K562 (cell line): ENCODE results near the gene DUSP19. TPM values are rescaled to one million over a fixed set of nuclear protein-coding genes. Genes with fewer than 3 reads are reported as not detected.

ENCODE experiments used
- CXXC5 ChIP-seq: fragments of 250-450 bp; sonication (Bioruptor Pico); IDR thresholded peaks from 2 replicates; pipeline ENCODE4 v1.8.0; 2022; ENCODE audit warnings: inconsistent platforms, mild to moderate bottlenecking, moderate library complexity
- HCFC1 ChIP-seq: IDR thresholded peaks from 2 replicates; pipeline ENCODE4 v1.6.1; 2012; ENCODE audit warnings: low read depth, low read length, improper control_type of control experiment
- HLTF ChIP-seq: fragments of 450-650 bp; IDR thresholded peaks from 2 replicates; pipeline ENCODE4 v1.6.1; 2016
- HNRNPK ChIP-seq: fragments of 200-400 bp; formaldehyde crosslinking; IDR thresholded peaks from one replicate; pipeline ENCODE4 v1.6.1; 2018; ENCODE audit warnings: mild to moderate bottlenecking, low read depth, low read length; ENCODE audit not compliant: poor library complexity, severe bottlenecking
- KAT7 ChIP-seq: sonication (generic); formaldehyde crosslinking; IDR thresholded peaks from 2 replicates; pipeline ENCODE4 v1.8.0; 2022; ENCODE audit warnings: missing genetic modification reagents, mild to moderate bottlenecking, borderline replicate concordance
- KDM2B ChIP-seq: fragments of 250-450 bp; sonication (Bioruptor Pico); IDR thresholded peaks from 2 replicates; pipeline ENCODE4 v1.8.0; 2021; ENCODE audit warnings: mild to moderate bottlenecking, moderate library complexity
- KLF13 ChIP-seq: fragments of 450-650 bp; IDR thresholded peaks from 2 replicates; pipeline ENCODE4 v1.6.1; 2016; ENCODE audit warnings: missing genetic modification characterization, low read depth, mild to moderate bottlenecking, missing compliant biosample characterization, moderate library complexity, borderline replicate concordance
- LARP7 ChIP-seq: fragments of 450-650 bp; IDR thresholded peaks from 2 replicates; pipeline ENCODE4 v1.6.1; 2016
- MAZ ChIP-seq, 2 experiments: fragments of 450-650 bp in 1 of 2; sonication (generic) in 1 of 2; formaldehyde crosslinking; IDR thresholded peaks in 1 of 2; conservative IDR thresholded peaks in 1 of 2; 2 replicates each; pipeline versions ENCODE4 v1.4.0 to v1.5.0; 2020; ENCODE audit warnings: mild to moderate bottlenecking in 1 of 2, missing genetic modification reagents in 1 of 2
- MEF2A ChIP-seq: IDR thresholded peaks from 2 replicates; pipeline ENCODE4 v1.6.1; 2011; ENCODE audit warnings: low read depth, mild to moderate bottlenecking, low read length, moderate library complexity; ENCODE audit not compliant: control insufficient read depth
- NCOA1 ChIP-seq: fragments of 450-650 bp; IDR thresholded peaks from 2 replicates; pipeline ENCODE4 v1.6.1; 2016; ENCODE audit warnings: low read depth
- NFXL1 ChIP-seq: fragments of 450-650 bp; formaldehyde crosslinking; IDR thresholded peaks from 2 replicates; pipeline ENCODE4 v1.4.0; 2021; ENCODE audit warnings: mild to moderate bottlenecking
- NUFIP1 ChIP-seq: fragments of 450-650 bp; IDR thresholded peaks from 2 replicates; pipeline ENCODE4 v1.6.1; 2018; ENCODE audit not compliant: partially characterized antibody
- PPARD ChIP-seq: fragments of 250-450 bp; sonication (Bioruptor Pico); IDR thresholded peaks from 2 replicates; pipeline ENCODE4 v1.8.0; 2022; ENCODE audit warnings: inconsistent platforms, mild to moderate bottlenecking, moderate library complexity
- RBM25 ChIP-seq: fragments of 200-400 bp; formaldehyde crosslinking; IDR thresholded peaks from 2 replicates; pipeline ENCODE4 v1.6.1; 2018; ENCODE audit warnings: low read length, low read depth, moderate library complexity; ENCODE audit not compliant: severe bottlenecking
- RFX1 ChIP-seq: fragments of 450-650 bp; IDR thresholded peaks from 2 replicates; pipeline ENCODE4 v1.6.1; 2016; ENCODE audit warnings: mild to moderate bottlenecking, moderate library complexity
- XRCC3 ChIP-seq: fragments of 450-650 bp; IDR thresholded peaks from 2 replicates; pipeline ENCODE4 v1.6.1; 2017; ENCODE audit warnings: mild to moderate bottlenecking, moderate library complexity
- ZKSCAN8 ChIP-seq: fragments of 200-800 bp; sonication (Bioruptor generic); IDR thresholded peaks from 2 replicates; pipeline ENCODE4 v1.6.1; 2016; ENCODE audit warnings: missing genetic modification characterization, missing compliant biosample characterization
- ZNF12 ChIP-seq: sonication (generic); formaldehyde crosslinking; IDR thresholded peaks from 2 replicates; pipeline ENCODE4 v1.4.0; 2020; ENCODE audit warnings: mild to moderate bottlenecking, missing genetic modification reagents
- ZNF253 ChIP-seq: fragments of 250-450 bp; sonication (Bioruptor Pico); conservative IDR thresholded peaks from 2 replicates; pipeline ENCODE4 v1.6.1; 2021; ENCODE audit warnings: mild to moderate bottlenecking
- ZNF644 ChIP-seq: fragments of 200-800 bp; sonication (Bioruptor generic); IDR thresholded peaks from 2 replicates; pipeline ENCODE4 v1.6.1; 2016; ENCODE audit warnings: low read depth, missing genetic modification characterization, missing compliant biosample characterization
- ZNF77 ChIP-seq: fragments of 250-450 bp; sonication (Bioruptor Pico); IDR thresholded peaks from 2 replicates; pipeline ENCODE4 v1.5.0; 2020
- polyA plus RNA-seq, 8 experiments: library from polyadenylated mRNA; depleted of rRNA in 4 of 8; stranded (reverse) in 5 of 8; unstranded in 3 of 8; fragments of >200 nt; fragmentation: Nextera tagmentation in 2 of 8; fragmentation: Illumina TruSeq in 1 of 8; extraction: Ambion mirVana in 2 of 8; extraction: Trizol in 1 of 8; gene quantifications; 2 replicates each; pipeline versions ENCODE4 v1.2.1 to v1.2.3, GENCODE V29; 2011 to 2014; ENCODE audit warnings: inconsistent platforms in 1 of 8, missing spikeins in 1 of 8
- total RNA-seq, 7 experiments: library from RNA; depleted of rRNA in 6 of 7; stranded (reverse); fragments of >200 nt in 6 of 7; fragmentation: Illumina TruSeq in 2 of 7; extraction: Trizol in 2 of 7; gene quantifications; 2 replicates each; pipeline versions ENCODE4 v1.2.1 to v1.2.3, GENCODE V29; 2011 to 2021; ENCODE audit warnings: low replicate concordance in 1 of 7
- TF ChIP-seq, protein P1 (sequence below): sonication (generic); formaldehyde crosslinking; IDR thresholded peaks from 2 replicates; pipeline ENCODE4 v1.8.1; 2023; ENCODE audit warnings: missing genetic modification reagents, mild to moderate bottlenecking, borderline replicate concordance
- TF ChIP-seq, protein P2 (sequence below): fragments of 450-650 bp; IDR thresholded peaks from 2 replicates; pipeline ENCODE4 v1.6.1; 2014; ENCODE audit warnings: low read depth, mild to moderate bottlenecking, moderate library complexity, borderline replicate concordance

Gene DUSP19
- total and polyA plus RNA-seq, 9 of the 15 experiments (the other 6 are each of a cell fraction or from before 2014, with no cell fraction given), result 1.6 to 6.3 (median 3.1) TPM

DNA sequence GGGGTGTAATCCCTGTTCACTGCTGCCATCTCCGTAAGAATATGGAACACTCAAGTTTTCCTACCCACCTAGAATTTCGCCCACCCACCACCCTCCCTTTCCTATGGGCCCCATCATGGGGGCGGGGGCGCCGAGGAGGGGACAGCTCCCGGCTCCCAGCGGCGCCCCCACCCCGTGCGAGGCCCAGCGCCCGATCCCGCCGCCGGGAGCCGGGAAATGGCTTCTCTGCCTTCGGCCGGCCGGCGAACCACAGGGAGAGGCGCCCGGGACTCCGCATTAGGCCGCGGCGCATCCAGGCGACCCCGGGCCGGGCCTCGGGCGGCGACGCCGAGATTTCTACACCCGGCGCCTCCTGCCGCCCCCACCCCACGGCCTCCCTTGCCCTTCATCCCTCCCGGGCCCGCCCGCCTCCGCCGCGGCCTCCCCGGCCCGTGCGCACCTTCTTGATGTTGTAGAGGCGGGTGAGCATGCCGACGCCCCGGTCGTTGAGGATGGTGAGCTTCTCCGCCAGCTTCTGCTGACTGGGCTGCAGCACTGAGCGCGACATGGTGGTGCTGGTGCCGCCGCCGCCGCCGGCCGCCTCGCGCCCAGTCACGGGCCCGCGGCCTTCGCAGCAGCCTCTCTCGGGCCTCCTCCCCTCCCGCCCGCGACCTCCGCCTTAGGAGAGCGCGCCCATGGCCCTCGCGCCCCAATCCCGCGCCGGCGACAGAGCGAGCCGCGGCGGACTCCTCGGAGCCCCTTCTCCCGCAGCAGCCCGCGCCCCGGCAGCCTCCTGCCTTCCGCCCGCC lies 40.8 kb upstream of the DUSP19 start (continued):
- TF ChIP-seq KDM2B (CRISPR knock-in tag) (no peak), KLF13 (no peak), MAZ (CRISPR knock-in tag; conservative IDR thresholded peaks at IDR 0.05 in 1 of 2, IDR thresholded peaks at IDR 0.05 in 1 of 2) (no peak; a peak in 3 of 4 replicates), HLTF (no peak), RFX1 (no peak), NUFIP1 (no peak), ZNF644 (tag) (no peak), ZKSCAN8 (CRISPR knock-in tag) (no peak), ZNF77 (no peak), HCFC1 (no peak; the same call in 1 of the 2 replicates), ZNF12 (CRISPR knock-in tag) (0 out of 2 replicates have a peak, but pooled peaks have one; percentile 8), ZNF253 (CRISPR knock-in tag) (no peak), XRCC3 (no peak), MEF2A (no peak), NFXL1 (CRISPR knock-in tag) (no peak), CXXC5 (no peak), KAT7 (CRISPR knock-in tag) (peak; percentile 87; the same call in 1 of the 2 replicates), RBM25 (peak; percentile 41), NCOA1 (no peak), PPARD (no peak), LARP7 (no peak), HNRNPK (peak; percentile 67)
- TF ChIP-seq, protein P1, sequence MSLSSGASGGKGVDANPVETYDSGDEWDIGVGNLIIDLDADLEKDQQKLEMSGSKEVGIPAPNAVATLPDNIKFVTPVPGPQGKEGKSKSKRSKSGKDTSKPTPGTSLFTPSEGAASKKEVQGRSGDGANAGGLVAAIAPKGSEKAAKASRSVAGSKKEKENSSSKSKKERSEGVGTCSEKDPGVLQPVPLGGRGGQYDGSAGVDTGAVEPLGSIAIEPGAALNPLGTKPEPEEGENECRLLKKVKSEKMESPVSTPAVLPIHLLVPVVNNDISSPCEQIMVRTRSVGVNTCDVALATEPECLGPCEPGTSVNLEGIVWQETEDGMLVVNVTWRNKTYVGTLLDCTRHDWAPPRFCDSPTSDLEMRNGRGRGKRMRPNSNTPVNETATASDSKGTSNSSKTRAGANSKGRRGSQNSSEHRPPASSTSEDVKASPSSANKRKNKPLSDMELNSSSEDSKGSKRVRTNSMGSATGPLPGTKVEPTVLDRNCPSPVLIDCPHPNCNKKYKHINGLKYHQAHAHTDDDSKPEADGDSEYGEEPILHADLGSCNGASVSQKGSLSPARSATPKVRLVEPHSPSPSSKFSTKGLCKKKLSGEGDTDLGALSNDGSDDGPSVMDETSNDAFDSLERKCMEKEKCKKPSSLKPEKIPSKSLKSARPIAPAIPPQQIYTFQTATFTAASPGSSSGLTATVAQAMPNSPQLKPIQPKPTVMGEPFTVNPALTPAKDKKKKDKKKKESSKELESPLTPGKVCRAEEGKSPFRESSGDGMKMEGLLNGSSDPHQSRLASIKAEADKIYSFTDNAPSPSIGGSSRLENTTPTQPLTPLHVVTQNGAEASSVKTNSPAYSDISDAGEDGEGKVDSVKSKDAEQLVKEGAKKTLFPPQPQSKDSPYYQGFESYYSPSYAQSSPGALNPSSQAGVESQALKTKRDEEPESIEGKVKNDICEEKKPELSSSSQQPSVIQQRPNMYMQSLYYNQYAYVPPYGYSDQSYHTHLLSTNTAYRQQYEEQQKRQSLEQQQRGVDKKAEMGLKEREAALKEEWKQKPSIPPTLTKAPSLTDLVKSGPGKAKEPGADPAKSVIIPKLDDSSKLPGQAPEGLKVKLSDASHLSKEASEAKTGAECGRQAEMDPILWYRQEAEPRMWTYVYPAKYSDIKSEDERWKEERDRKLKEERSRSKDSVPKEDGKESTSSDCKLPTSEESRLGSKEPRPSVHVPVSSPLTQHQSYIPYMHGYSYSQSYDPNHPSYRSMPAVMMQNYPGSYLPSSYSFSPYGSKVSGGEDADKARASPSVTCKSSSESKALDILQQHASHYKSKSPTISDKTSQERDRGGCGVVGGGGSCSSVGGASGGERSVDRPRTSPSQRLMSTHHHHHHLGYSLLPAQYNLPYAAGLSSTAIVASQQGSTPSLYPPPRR (CRISPR knock-in tag), result 0 out of 2 replicates have a peak, but pooled peaks have one; percentile 58
- TF ChIP-seq, protein P2, sequence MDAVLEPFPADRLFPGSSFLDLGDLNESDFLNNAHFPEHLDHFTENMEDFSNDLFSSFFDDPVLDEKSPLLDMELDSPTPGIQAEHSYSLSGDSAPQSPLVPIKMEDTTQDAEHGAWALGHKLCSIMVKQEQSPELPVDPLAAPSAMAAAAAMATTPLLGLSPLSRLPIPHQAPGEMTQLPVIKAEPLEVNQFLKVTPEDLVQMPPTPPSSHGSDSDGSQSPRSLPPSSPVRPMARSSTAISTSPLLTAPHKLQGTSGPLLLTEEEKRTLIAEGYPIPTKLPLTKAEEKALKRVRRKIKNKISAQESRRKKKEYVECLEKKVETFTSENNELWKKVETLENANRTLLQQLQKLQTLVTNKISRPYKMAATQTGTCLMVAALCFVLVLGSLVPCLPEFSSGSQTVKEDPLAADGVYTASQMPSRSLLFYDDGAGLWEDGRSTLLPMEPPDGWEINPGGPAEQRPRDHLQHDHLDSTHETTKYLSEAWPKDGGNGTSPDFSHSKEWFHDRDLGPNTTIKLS, result no peak
